GM18951 (cell line): ENCODE measurements around the gene IER3.

ENCODE experiments used
- POLR2A ChIP-seq: IDR thresholded peaks from 4 replicates; pipeline ENCODE4 v1.6.1; 2011; ENCODE audit warnings: mild to moderate bottlenecking; ENCODE audit not compliant: insufficient read length, insufficient read depth; ENCODE audit errors: extremely low read depth
- in situ Hi-C: fragments of 300-500 bp; cut with MboI; formaldehyde crosslinking; loops from one replicate; pipeline ENCODE4 v1.12.0; 2022; ENCODE audit warnings: low sequenced_read_pairs, mixed read lengths, inconsistent platforms; ENCODE audit not compliant: unreplicated experiment

IER3 gene

GRCh38 chr6:30748851-30749540 lies 4.6 kb upstream of the IER3 start:
- TF ChIP-seq POLR2A, result no peak
- in situ Hi-C loops, result loop anchor here (10.0 kb wide), 1 partner anchor 66 kb away; no protein-coding TSS in a partner anchor

- TF ChIP-seq POLR2A, result no peak
- in situ Hi-C loops, result loop anchor here (10.0 kb wide), 1 partner anchor 67 kb away; no protein-coding TSS in a partner anchor
Observed at GRCh38 chr6:30747902-30748769, 3.8 kb upstream of the IER3 start.

- no peak for TF ChIP-seq POLR2A
- in situ Hi-C loops, result loop anchor here (10.0 kb wide), 1 partner anchor 68 kb away; no protein-coding TSS in a partner anchor
Observed at GRCh38 chr6:30747300-30747687, 2.9 kb upstream of the IER3 start.

- no peak for TF ChIP-seq POLR2A
- in situ Hi-C loops, result loop anchor here (10.0 kb wide), 1 partner anchor 71 kb away; no protein-coding TSS in a partner anchor
Observed at GRCh38 chr6:30743099-30744053, 971 bp downstream of the IER3 start.

- TF ChIP-seq POLR2A, result peak; percentile 73
- in situ Hi-C loops, result loop anchor here (10.0 kb wide), 1 partner anchor 72 kb away; no protein-coding TSS in a partner anchor
Observed at GRCh38 chr6:30742316-30743098, 1.8 kb downstream of the IER3 start, which contains the start of gene FLOT1. Gene FLOT1, minus strand, starts transcription at chr6:30742687. Its CDS starts 498 bp downstream, at chr6:30742189.

- in situ Hi-C loops, result loop anchor here (10.0 kb wide), 1 partner anchor 73 kb away; no protein-coding TSS in a partner anchor
- no peak for TF ChIP-seq POLR2A
Observed at GRCh38 chr6:30741789-30742315, 2.5 kb downstream of the IER3 start.

- no peak for TF ChIP-seq POLR2A
- in situ Hi-C loops, result loop anchor here (10.0 kb wide), 1 partner anchor 74 kb away; no protein-coding TSS in a partner anchor
Observed at GRCh38 chr6:30741063-30741779, 3.1 kb downstream of the IER3 start.

- TF ChIP-seq POLR2A, result no peak
- in situ Hi-C loops, result loop anchor here (10.0 kb wide), 1 partner anchor 74 kb away; no protein-coding TSS in a partner anchor
Observed at GRCh38 chr6:30740540-30740870, 3.8 kb downstream of the IER3 start.

- in situ Hi-C loops, result no loop called here
- no peak for TF ChIP-seq POLR2A
Observed at GRCh38 chr6:30738532-30738931, 5.8 kb downstream of the IER3 start.

GRCh38 chr6:30735668-30736314 lies 8.6 kb downstream of the IER3 start:
- in situ Hi-C loops, result no loop called here
- no peak for TF ChIP-seq POLR2A
